Colonic mucosa (tissue), 4 donors: ENCODE results near the gene RBP2. TPM values are rescaled to one million over a fixed set of nuclear protein-coding genes. Genes with fewer than 3 reads are reported as not detected.

Source experiments
- DNase-seq: peaks from one replicate; pipeline ENCODE4 v3.0.0-alpha.2; 2020
- H3K27ac ChIP-seq: fragments of 200-600 bp; one replicate; pipeline ENCODE4 v1.8.0; 2021
- H3K27me3 ChIP-seq: fragments of 200-600 bp; one replicate; pipeline ENCODE4 v1.8.0; 2021
- H3K36me3 ChIP-seq: fragments of 200-600 bp; one replicate; pipeline ENCODE4 v1.8.0; 2021
- H3K4me1 ChIP-seq: fragments of 200-600 bp; one replicate; pipeline ENCODE4 v1.8.0; 2021; ENCODE audit warnings: mild to moderate bottlenecking
- H3K4me3 ChIP-seq: fragments of 200-600 bp; one replicate; pipeline ENCODE4 v1.8.0; 2021
- H3K9ac ChIP-seq, 2 donors: one replicate each; pipeline ENCODE4 v1.7.0; 2013; ENCODE audit warnings: control low read depth in 2 of 2, low read depth in 2 of 2, low read length in 2 of 2
- H3K9me3 ChIP-seq: fragments of 200-600 bp; one replicate; pipeline ENCODE4 v1.8.0; 2021
- CTCF ChIP-seq: fragments of 200-600 bp; IDR thresholded peaks from one replicate; pipeline ENCODE4 v1.8.0; 2022; ENCODE audit warnings: antibody characterized with exemption, mild to moderate bottlenecking
- intact Hi-C: fragments of 100-400 bp; cut with DNase I; formaldehyde crosslinking; loops from one replicate; pipeline ENCODE4 v1.14.1; 2022
- total RNA-seq, 2 donors: library from RNA; stranded (reverse); fragmentation: NEBNext Ultra II Directional in 1 of 2; extraction: Animal tissue kit (Norgen Biotek cat#: 25700) in 1 of 2; gene quantifications; one replicate each; pipeline ENCODE4 v1.2.1, GENCODE V29; 2021
- donor health status: healthy.
- donor health status: DM: no; HTN: no; CAD: no.
- donor health status: DM: no; HTN: no; CAD: no.

RBP2 gene
- total RNA-seq, 2 donors from 2014 or later = 1.4 to 3.1 TPM

GRCh38 chr3:139444446-139444845, 31.9 kb downstream of the RBP2 start:
- H3K4me3 ChIP-seq = no peak overlapping the region
- H3K27ac ChIP-seq = no peak overlapping the region
- H3K4me1 ChIP-seq = no peaks in the 10 kb centered on the region
- no peak for TF ChIP-seq CTCF
- H3K36me3 ChIP-seq = no peaks in the 10 kb centered on the region
- no peak overlapping the region for H3K9ac ChIP-seq
- no peak for DNase-seq
- no peaks in the 10 kb centered on the region for H3K9me3 ChIP-seq
- no peaks in the 10 kb centered on the region for H3K27me3 ChIP-seq
- intact Hi-C loops = no loop called here

- no peak for TF ChIP-seq CTCF
- Histone ChIP-seq H3K27ac (no peak overlapping the region), H3K4me1 (no peaks in the 10 kb centered on the region), H3K9me3 (no peaks in the 10 kb centered on the region), H3K27me3 (no peaks in the 10 kb centered on the region), H3K9ac (no peak overlapping the region), H3K4me3 (no peak overlapping the region), H3K36me3 (no peaks in the 10 kb centered on the region)
- DNase-seq = no peak
- intact Hi-C loops = no loop called here
These were observed 33.1 kb downstream of the RBP2 start for GRCh38 chr3:139443186-139443585.

GRCh38 chr3:139441656-139442055, 34.7 kb downstream of the RBP2 start:
- Histone ChIP-seq H3K9me3 (no peaks in the 10 kb centered on the region), H3K9ac (no peak overlapping the region), H3K36me3 (no peaks in the 10 kb centered on the region), H3K4me3 (no peak overlapping the region), H3K27ac (no peak overlapping the region), H3K4me1 (no peaks in the 10 kb centered on the region), H3K27me3 (no peaks in the 10 kb centered on the region)
- no peak for DNase-seq
- TF ChIP-seq CTCF = no peak
- intact Hi-C loops = no loop called here

GRCh38 chr3:139440639-139441556, 35.4 kb downstream of the RBP2 start:
- Histone ChIP-seq H3K36me3 (no peaks in the 10 kb centered on the region), H3K4me1 (no peaks in the 10 kb centered on the region), H3K4me3 (no peak overlapping the region), H3K9ac (no peak overlapping the region), H3K27ac (no peak overlapping the region), H3K27me3 (no peaks in the 10 kb centered on the region), H3K9me3 (no peaks in the 10 kb centered on the region)
- DNase-seq = no peak
- intact Hi-C loops = no loop called here
- TF ChIP-seq CTCF = no peak

GRCh38 chr3:139439278-139439677, 37.0 kb downstream of the RBP2 start:
- no peaks in the 10 kb centered on the region for H3K4me1 ChIP-seq
- intact Hi-C loops = no loop called here
- no peak overlapping the region for H3K9ac ChIP-seq
- no peaks in the 10 kb centered on the region for H3K27me3 ChIP-seq
- no peak overlapping the region for H3K4me3 ChIP-seq
- no peaks in the 10 kb centered on the region for H3K36me3 ChIP-seq
- H3K9me3 ChIP-seq = no peaks in the 10 kb centered on the region
- H3K27ac ChIP-seq = no peak overlapping the region
- DNase-seq = no peak
- TF ChIP-seq CTCF = no peak
